HepG2 (cell line): ENCODE results near the gene QPCT. TPM values are rescaled to one million over a fixed set of nuclear protein-coding genes. Genes with fewer than 3 reads are reported as not detected.

Source experiments
- FOXA3 ChIP-seq: IDR thresholded peaks from 2 replicates; pipeline ENCODE4 v1.6.1; 2016; ENCODE audit warnings: missing genetic modification reagents, missing compliant biosample characterization
- HOXA7 ChIP-seq: sonication (generic); formaldehyde crosslinking; IDR thresholded peaks from 2 replicates; pipeline ENCODE4 v1.8.1; 2022; ENCODE audit warnings: mild to moderate bottlenecking, missing genetic modification reagents, moderate library complexity
- JDP2 ChIP-seq: sonication (generic); formaldehyde crosslinking; IDR thresholded peaks from 2 replicates; pipeline ENCODE4 v1.8.1; 2022; ENCODE audit warnings: missing genetic modification reagents, borderline replicate concordance
- KDM5A ChIP-seq: fragments of 200-600 bp; sonication (generic); IDR thresholded peaks from 2 replicates; pipeline ENCODE4 v1.7.0; 2018; ENCODE audit warnings: antibody characterized with exemption, mild to moderate bottlenecking, low read length, borderline replicate concordance
- MYC ChIP-seq: sonication (generic); formaldehyde crosslinking; IDR thresholded peaks from 2 replicates; pipeline ENCODE4 v1.9.0; 2021; ENCODE audit warnings: missing genetic modification reagents, borderline replicate concordance
- MZF1 ChIP-seq: sonication (generic); formaldehyde crosslinking; IDR thresholded peaks from 2 replicates; pipeline ENCODE4 v1.8.1; 2023; ENCODE audit warnings: mild to moderate bottlenecking, missing genetic modification reagents, borderline replicate concordance
- SAFB2 ChIP-seq: sonication (generic); formaldehyde crosslinking; IDR thresholded peaks from 2 replicates; pipeline ENCODE4 v1.5.1; 2020; ENCODE audit warnings: missing genetic modification reagents, low read depth, mild to moderate bottlenecking, borderline replicate concordance
- polyA plus RNA-seq, 8 experiments: library from polyadenylated mRNA; depleted of rRNA in 3 of 8; stranded (reverse) in 7 of 8; unstranded in 1 of 8; fragments of >200 nt; fragmentation: Illumina TruSeq in 4 of 8; extraction: Trizol in 4 of 8; gene quantifications; 2 replicates each; pipeline versions ENCODE4 v1.2.1 to v1.2.3, GENCODE V29; 2011 to 2016; ENCODE audit warnings: low read depth in 4 of 8, missing spikeins in 1 of 8, mixed read lengths in 1 of 8; ENCODE audit not compliant: insufficient read depth in 1 of 8
- total RNA-seq, 5 experiments: library from RNA; depleted of rRNA; stranded (reverse); fragments of >200 nt; fragmentation: Illumina TruSeq; extraction: Trizol; gene quantifications; 2 replicates each; pipeline ENCODE4 v1.2.3, GENCODE V29; 2016; ENCODE audit warnings: low read depth in 1 of 5
- TF ChIP-seq, protein P1 (sequence below), 2 experiments: sonication (generic) in 1 of 2; formaldehyde crosslinking in 1 of 2; IDR thresholded peaks; 2 replicates each; pipeline versions ENCODE4 v1.5.1 to v1.6.1; 2011 to 2020; ENCODE audit warnings: borderline replicate concordance in 1 of 2, low read depth in 1 of 2, low read length in 1 of 2, mild to moderate bottlenecking in 1 of 2, missing genetic modification reagents in 1 of 2, moderate library complexity in 1 of 2
- TF ChIP-seq, protein P2 (sequence below): sonication (generic); formaldehyde crosslinking; IDR thresholded peaks from 2 replicates; pipeline ENCODE4 v1.4.0; 2020; ENCODE audit warnings: missing genetic modification reagents
- TF ChIP-seq, protein P3 (sequence below), 2 experiments: sonication (generic) in 1 of 2; formaldehyde crosslinking in 1 of 2; IDR thresholded peaks; 2 replicates each; pipeline versions ENCODE4 v1.4.0 to v1.6.1; 2018 to 2020; ENCODE audit warnings: missing genetic modification reagents in 2 of 2, borderline replicate concordance in 1 of 2, low read depth in 1 of 2, mild to moderate bottlenecking in 1 of 2, missing biosample characterization in 1 of 2
- TF ChIP-seq, protein P4 (sequence below): sonication (generic); formaldehyde crosslinking; IDR thresholded peaks from 2 replicates; pipeline ENCODE4 v1.4.0; 2020; ENCODE audit warnings: mild to moderate bottlenecking, missing genetic modification reagents
- TF ChIP-seq, protein P5 (sequence below): sonication (generic); formaldehyde crosslinking; IDR thresholded peaks from 2 replicates; pipeline ENCODE4 v1.4.0; 2020; ENCODE audit warnings: missing genetic modification reagents

The QPCT gene
- total and polyA plus RNA-seq, 2 of the 13 experiments (the other 11 are each of a cell fraction or from before 2014, with no cell fraction given) = 0.77 to 1.2 TPM

DNA sequence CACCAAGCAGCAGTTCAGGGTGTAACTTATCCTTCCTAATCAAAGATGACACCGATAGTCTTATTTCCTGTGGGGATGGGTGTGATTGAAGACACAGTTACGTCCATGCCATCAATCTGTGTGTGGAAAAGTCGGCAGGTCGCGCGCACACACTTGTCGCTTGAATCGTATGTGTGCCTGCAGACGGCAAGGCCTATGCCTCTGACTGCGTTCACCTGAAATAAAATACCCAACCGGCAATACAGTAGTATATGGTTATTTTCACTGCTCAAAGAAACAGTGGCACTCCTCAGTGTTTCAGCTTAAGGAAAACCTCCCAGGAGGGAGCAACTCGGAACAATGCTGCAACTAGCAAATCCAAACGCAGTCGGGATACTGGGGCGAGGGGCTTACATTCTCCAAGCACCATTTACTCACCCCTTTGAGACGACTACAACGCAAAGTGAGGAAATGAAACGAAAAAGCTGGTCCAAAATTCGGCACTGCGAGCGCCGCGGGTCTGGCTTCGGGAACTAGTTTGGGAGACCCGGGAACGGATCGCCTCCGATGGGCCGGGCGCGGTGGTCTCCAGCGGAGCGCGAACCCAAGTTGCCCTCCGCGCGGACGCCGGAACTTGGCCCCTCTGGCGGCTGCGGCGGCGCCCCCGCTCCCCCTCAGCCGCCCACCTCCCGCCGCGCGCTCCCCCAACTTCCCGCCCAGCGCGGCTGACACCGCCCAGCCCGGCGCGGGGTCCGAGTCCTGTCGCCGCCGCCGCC, 20.5 kb upstream of the QPCT start (continued):
- TF ChIP-seq, protein P1, sequence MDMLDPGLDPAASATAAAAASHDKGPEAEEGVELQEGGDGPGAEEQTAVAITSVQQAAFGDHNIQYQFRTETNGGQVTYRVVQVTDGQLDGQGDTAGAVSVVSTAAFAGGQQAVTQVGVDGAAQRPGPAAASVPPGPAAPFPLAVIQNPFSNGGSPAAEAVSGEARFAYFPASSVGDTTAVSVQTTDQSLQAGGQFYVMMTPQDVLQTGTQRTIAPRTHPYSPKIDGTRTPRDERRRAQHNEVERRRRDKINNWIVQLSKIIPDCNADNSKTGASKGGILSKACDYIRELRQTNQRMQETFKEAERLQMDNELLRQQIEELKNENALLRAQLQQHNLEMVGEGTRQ (IDR thresholded peaks at IDR 0.05; ENCODE audit: low read depth, low read length) = no peak
- TF ChIP-seq, protein P1 (CRISPR knock-in tag; IDR thresholded peaks at IDR 0.05; ENCODE audit: borderline replicate concordance) = no peak
- TF ChIP-seq, protein P2, sequence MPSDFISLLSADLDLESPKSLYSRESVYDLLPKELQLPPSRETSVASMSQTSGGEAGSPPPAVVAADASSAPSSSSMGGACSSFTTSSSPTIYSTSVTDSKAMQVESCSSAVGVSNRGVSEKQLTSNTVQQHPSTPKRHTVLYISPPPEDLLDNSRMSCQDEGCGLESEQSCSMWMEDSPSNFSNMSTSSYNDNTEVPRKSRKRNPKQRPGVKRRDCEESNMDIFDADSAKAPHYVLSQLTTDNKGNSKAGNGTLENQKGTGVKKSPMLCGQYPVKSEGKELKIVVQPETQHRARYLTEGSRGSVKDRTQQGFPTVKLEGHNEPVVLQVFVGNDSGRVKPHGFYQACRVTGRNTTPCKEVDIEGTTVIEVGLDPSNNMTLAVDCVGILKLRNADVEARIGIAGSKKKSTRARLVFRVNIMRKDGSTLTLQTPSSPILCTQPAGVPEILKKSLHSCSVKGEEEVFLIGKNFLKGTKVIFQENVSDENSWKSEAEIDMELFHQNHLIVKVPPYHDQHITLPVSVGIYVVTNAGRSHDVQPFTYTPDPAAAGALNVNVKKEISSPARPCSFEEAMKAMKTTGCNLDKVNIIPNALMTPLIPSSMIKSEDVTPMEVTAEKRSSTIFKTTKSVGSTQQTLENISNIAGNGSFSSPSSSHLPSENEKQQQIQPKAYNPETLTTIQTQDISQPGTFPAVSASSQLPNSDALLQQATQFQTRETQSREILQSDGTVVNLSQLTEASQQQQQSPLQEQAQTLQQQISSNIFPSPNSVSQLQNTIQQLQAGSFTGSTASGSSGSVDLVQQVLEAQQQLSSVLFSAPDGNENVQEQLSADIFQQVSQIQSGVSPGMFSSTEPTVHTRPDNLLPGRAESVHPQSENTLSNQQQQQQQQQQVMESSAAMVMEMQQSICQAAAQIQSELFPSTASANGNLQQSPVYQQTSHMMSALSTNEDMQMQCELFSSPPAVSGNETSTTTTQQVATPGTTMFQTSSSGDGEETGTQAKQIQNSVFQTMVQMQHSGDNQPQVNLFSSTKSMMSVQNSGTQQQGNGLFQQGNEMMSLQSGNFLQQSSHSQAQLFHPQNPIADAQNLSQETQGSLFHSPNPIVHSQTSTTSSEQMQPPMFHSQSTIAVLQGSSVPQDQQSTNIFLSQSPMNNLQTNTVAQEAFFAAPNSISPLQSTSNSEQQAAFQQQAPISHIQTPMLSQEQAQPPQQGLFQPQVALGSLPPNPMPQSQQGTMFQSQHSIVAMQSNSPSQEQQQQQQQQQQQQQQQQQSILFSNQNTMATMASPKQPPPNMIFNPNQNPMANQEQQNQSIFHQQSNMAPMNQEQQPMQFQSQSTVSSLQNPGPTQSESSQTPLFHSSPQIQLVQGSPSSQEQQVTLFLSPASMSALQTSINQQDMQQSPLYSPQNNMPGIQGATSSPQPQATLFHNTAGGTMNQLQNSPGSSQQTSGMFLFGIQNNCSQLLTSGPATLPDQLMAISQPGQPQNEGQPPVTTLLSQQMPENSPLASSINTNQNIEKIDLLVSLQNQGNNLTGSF (CRISPR knock-in tag) = no peak
- TF ChIP-seq FOXA3 (CRISPR knock-in tag) = no peak
- TF ChIP-seq KDM5A = no peak; the same call in 1 of the 2 replicates
- TF ChIP-seq HOXA7 (CRISPR knock-in tag) = 0 out of 2 replicates have a peak, but pooled peaks have one; percentile 42
- no peak for TF ChIP-seq JDP2 (CRISPR knock-in tag)
- TF ChIP-seq, protein P3, sequence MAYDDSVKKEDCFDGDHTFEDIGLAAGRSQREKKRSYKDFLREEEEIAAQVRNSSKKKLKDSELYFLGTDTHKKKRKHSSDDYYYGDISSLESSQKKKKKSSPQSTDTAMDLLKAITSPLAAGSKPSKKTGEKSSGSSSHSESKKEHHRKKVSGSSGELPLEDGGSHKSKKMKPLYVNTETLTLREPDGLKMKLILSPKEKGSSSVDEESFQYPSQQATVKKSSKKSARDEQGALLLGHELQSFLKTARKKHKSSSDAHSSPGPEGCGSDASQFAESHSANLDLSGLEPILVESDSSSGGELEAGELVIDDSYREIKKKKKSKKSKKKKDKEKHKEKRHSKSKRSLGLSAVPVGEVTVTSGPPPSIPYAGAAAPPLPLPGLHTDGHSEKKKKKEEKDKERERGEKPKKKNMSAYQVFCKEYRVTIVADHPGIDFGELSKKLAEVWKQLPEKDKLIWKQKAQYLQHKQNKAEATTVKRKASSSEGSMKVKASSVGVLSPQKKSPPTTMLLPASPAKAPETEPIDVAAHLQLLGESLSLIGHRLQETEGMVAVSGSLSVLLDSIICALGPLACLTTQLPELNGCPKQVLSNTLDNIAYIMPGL (CRISPR knock-in tag; IDR thresholded peaks at IDR 0.05; ENCODE audit: borderline replicate concordance in 1 of 2, low read depth in 1 of 2) = peak in 1 of 2 experiments; percentile 16; a peak in 1 of 4 replicates
- TF ChIP-seq, protein P4, sequence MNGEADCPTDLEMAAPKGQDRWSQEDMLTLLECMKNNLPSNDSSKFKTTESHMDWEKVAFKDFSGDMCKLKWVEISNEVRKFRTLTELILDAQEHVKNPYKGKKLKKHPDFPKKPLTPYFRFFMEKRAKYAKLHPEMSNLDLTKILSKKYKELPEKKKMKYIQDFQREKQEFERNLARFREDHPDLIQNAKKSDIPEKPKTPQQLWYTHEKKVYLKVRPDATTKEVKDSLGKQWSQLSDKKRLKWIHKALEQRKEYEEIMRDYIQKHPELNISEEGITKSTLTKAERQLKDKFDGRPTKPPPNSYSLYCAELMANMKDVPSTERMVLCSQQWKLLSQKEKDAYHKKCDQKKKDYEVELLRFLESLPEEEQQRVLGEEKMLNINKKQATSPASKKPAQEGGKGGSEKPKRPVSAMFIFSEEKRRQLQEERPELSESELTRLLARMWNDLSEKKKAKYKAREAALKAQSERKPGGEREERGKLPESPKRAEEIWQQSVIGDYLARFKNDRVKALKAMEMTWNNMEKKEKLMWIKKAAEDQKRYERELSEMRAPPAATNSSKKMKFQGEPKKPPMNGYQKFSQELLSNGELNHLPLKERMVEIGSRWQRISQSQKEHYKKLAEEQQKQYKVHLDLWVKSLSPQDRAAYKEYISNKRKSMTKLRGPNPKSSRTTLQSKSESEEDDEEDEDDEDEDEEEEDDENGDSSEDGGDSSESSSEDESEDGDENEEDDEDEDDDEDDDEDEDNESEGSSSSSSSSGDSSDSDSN (CRISPR knock-in tag) = peak; percentile 62
- TF ChIP-seq MYC (CRISPR knock-in tag) = peak; percentile 7
- TF ChIP-seq SAFB2 (CRISPR knock-in tag) = no peak
- TF ChIP-seq, protein P5, sequence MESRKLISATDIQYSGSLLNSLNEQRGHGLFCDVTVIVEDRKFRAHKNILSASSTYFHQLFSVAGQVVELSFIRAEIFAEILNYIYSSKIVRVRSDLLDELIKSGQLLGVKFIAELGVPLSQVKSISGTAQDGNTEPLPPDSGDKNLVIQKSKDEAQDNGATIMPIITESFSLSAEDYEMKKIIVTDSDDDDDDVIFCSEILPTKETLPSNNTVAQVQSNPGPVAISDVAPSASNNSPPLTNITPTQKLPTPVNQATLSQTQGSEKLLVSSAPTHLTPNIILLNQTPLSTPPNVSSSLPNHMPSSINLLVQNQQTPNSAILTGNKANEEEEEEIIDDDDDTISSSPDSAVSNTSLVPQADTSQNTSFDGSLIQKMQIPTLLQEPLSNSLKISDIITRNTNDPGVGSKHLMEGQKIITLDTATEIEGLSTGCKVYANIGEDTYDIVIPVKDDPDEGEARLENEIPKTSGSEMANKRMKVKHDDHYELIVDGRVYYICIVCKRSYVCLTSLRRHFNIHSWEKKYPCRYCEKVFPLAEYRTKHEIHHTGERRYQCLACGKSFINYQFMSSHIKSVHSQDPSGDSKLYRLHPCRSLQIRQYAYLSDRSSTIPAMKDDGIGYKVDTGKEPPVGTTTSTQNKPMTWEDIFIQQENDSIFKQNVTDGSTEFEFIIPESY (CRISPR knock-in tag) = no peak
- TF ChIP-seq MZF1 (CRISPR knock-in tag) = no peak
